Muscle layer of colon (tissue), 2 donors: ENCODE data around the gene PTPN14.
"Not testable (repeated sequence)": the region's sequence is repeated elsewhere in the genome, so short reads cannot be mapped to it uniquely, and the experiment has no call there.

Experiments used
- H3K27ac ChIP-seq: one replicate; pipeline ENCODE4 v1.7.0; 2013; ENCODE audit warnings: low read depth, mild to moderate bottlenecking, low read length, moderate library complexity
- H3K27me3 ChIP-seq, 2 donors: one replicate each; pipeline ENCODE4 v1.7.0; 2013; ENCODE audit warnings: low read length in 2 of 2, mild to moderate bottlenecking in 2 of 2; ENCODE audit not compliant: insufficient read depth in 2 of 2, control insufficient read depth in 1 of 2
- H3K36me3 ChIP-seq: one replicate; pipeline ENCODE4 v1.7.0; 2013; ENCODE audit warnings: mild to moderate bottlenecking, low read length; ENCODE audit not compliant: insufficient read depth
- H3K4me1 ChIP-seq: one replicate; pipeline ENCODE4 v1.7.0; 2013; ENCODE audit warnings: mild to moderate bottlenecking, low read length; ENCODE audit not compliant: insufficient read depth
- H3K4me3 ChIP-seq, 2 donors: one replicate each; pipeline ENCODE4 v1.7.0; 2013; ENCODE audit warnings: low read length in 2 of 2, low read depth in 1 of 2, mild to moderate bottlenecking in 1 of 2, moderate library complexity in 1 of 2
- H3K9ac ChIP-seq: one replicate; pipeline ENCODE4 v1.7.0; 2013; ENCODE audit warnings: low read length
- H3K9me3 ChIP-seq: one replicate; pipeline ENCODE4 v1.7.0; 2013; ENCODE audit warnings: mild to moderate bottlenecking, low read length
- donor health status: abdominal sarcoma.
- donor health status: Adenocarcinoma of cecum.

PTPN14 gene

DNA sequence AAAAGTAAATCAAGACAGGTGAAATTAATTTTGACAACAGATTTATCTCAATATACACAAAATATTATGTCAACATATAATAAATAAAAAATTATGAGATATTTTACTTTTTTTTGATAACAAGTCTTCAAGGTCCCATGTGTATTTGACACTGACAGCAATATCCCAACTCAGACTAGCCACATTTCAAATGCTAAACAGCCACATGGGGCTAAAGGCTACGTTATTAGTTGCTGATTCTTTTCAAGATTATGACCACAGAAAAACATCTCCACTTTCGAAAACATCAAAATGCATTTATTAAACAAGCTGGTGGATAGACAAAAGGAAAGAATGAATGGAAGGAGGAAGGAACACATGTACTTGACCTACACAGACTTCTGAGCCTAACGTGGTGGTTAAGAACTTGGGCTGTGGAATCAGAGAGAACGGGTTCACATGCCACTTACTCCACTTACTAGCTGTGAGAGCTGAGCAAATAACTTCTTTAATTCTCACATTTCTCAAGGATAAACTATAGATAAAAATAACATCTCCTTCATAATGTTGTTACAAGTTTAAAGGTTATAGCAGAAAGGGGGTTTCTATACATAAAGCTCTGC is 13.4 kb downstream of the PTPN14 start:
- Histone ChIP-seq H3K4me1 (peaks cover 47% of the 10 kb centered on the region), H3K9me3 (no peaks in the 10 kb centered on the region), H3K4me3 (no peak overlapping the region), H3K36me3 (no peaks in the 10 kb centered on the region), H3K27ac (no peak overlapping the region), H3K27me3 (no peaks in the 10 kb centered on the region), H3K9ac (no peak overlapping the region)

DNA sequence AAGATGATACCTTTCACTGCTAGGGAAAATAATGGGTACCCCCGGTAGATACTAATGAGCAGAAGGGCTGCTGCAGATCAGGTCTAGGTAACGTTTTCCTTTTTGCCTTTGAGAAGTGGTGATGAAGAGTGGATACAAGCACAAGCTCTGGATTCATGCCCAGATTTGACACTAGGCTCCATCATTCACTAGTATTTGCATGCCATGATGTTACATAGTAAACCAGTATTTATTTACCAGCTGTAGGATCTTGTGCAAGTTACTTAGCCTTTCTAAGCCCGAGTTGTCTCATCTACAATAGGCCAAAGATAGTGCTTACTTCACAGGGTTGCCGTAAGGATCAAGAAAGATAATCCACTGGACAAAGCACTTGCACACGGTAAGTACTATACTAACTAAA is 14.2 kb downstream of the PTPN14 start:
- H3K27me3 ChIP-seq = no peaks in the 10 kb centered on the region
- H3K9ac ChIP-seq = no peak overlapping the region
- no peaks in the 10 kb centered on the region for H3K36me3 ChIP-seq
- H3K4me3 ChIP-seq = peak overlapping the region in 1 of 2 donors; percentile 5
- H3K9me3 ChIP-seq = no peaks in the 10 kb centered on the region
- H3K27ac ChIP-seq = no peak overlapping the region
- peaks cover 40% of the 10 kb centered on the region for H3K4me1 ChIP-seq

- H3K9ac ChIP-seq = no peak overlapping the region
- H3K4me3 ChIP-seq = no peak overlapping the region
- H3K27ac ChIP-seq = no peak overlapping the region
Measured at GRCh38 chr1:214532070-214532469, 19.3 kb downstream of the PTPN14 start.

GRCh38 chr1:214525535-214526019 is 25.8 kb downstream of the PTPN14 start:
- no peaks in the 10 kb centered on the region for H3K9me3 ChIP-seq
- H3K27ac ChIP-seq = no peak overlapping the region
- no peaks in the 10 kb centered on the region for H3K36me3 ChIP-seq
- no peak overlapping the region for H3K9ac ChIP-seq
- H3K4me1 ChIP-seq = peaks cover 13% of the 10 kb centered on the region
- no peak overlapping the region for H3K4me3 ChIP-seq
- H3K27me3 ChIP-seq = no peaks in the 10 kb centered on the region

More at GRCh38 chr1:214532070-214532469, 19.3 kb downstream of the PTPN14 start:
- peaks cover 15% of the 10 kb centered on the region for H3K4me1 ChIP-seq
- H3K27me3 ChIP-seq = no peaks in the 10 kb centered on the region
- no peaks in the 10 kb centered on the region for H3K9me3 ChIP-seq
- H3K36me3 ChIP-seq = no peaks in the 10 kb centered on the region

DNA sequence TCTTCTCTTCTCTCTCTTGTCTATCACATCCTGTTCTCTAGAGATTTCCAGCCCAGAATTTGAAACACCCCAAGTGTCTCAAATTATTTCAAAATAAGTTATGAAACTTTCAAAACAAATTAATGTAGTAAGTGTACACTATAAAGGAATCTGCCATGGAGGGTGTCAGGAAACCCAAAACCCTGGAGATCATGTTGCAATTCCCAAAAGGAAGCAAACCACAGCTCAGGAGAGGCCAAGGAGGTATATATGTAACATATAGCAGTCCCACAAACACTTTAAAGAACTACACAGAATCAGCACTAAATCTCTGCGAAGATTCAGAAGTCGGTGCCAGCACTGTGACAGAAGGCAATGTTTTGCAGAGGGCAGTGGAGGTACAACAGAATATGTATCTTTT is 26.6 kb downstream of the PTPN14 start:
- Histone ChIP-seq H3K27ac (no peak overlapping the region), H3K9ac (no peak overlapping the region), H3K27me3 (no peaks in the 10 kb centered on the region), H3K9me3 (no peaks in the 10 kb centered on the region), H3K4me3 (no peak overlapping the region), H3K4me1 (peaks cover 13% of the 10 kb centered on the region), H3K36me3 (no peaks in the 10 kb centered on the region)

DNA sequence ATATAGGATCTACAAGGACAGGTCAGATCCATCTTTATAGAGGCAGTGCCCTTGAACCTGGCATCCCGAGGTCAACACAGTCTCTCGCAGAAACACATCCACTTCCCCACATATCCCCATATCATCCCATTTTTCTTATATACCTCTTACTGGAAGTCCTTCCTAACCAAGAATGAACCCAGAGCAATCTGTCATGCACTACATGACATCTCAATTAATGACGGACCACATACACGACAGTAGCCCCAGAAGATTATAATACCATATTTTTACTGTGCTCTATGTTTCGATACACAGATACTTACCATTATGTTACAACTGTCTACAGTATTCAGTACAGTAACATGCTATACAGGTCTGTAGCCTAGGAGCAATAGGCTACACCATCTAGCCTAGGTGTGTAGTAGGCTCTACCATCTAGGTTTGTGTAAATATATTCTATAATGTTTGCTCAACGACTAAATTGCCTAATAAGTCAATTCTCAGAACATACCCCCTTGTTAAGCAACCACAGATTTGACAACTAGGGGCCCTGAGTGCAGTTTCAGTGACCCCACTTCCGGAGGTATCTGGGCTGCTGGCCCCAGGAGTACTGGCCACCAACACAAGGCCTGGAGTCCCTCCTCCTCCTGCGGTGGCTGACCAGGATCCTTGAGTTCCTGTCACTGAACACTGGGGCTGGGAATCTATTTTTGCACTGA is 28.1 kb downstream of the PTPN14 start:
- H3K4me3 ChIP-seq = no peak overlapping the region
- H3K36me3 ChIP-seq = no peaks in the 10 kb centered on the region
- H3K4me1 ChIP-seq = peaks cover 13% of the 10 kb centered on the region
- H3K27ac ChIP-seq = no peak overlapping the region
- H3K9ac ChIP-seq = no peak overlapping the region
- no peaks in the 10 kb centered on the region for H3K27me3 ChIP-seq
- no peaks in the 10 kb centered on the region for H3K9me3 ChIP-seq

- H3K36me3 ChIP-seq, H3K9me3 ChIP-seq, H3K27me3 ChIP-seq, H3K9ac ChIP-seq, H3K4me3 ChIP-seq, H3K27ac ChIP-seq: not testable (repeated sequence)
- H3K4me1 ChIP-seq = peaks cover 13% of the 10 kb centered on the region
Measured at GRCh38 chr1:214521458-214521857, 29.9 kb downstream of the PTPN14 start.

GRCh38 chr1:214520544-214521165 is 30.7 kb downstream of the PTPN14 start:
- Histone ChIP-seq H3K9ac (no peak overlapping the region), H3K4me1 (peaks cover 19% of the 10 kb centered on the region), H3K4me3 (no peak overlapping the region), H3K27me3 (no peaks in the 10 kb centered on the region), H3K36me3 (no peaks in the 10 kb centered on the region), H3K9me3 (no peaks in the 10 kb centered on the region), H3K27ac (no peak overlapping the region)

- no peaks in the 10 kb centered on the region for H3K9me3 ChIP-seq
- peaks cover 19% of the 10 kb centered on the region for H3K4me1 ChIP-seq
- H3K9ac ChIP-seq = no peak overlapping the region
- H3K36me3 ChIP-seq = no peaks in the 10 kb centered on the region
- H3K4me3 ChIP-seq = no peak overlapping the region
- H3K27ac ChIP-seq = no peak overlapping the region
- no peaks in the 10 kb centered on the region for H3K27me3 ChIP-seq
Measured at GRCh38 chr1:214518361-214518760, 33.0 kb downstream of the PTPN14 start.

DNA sequence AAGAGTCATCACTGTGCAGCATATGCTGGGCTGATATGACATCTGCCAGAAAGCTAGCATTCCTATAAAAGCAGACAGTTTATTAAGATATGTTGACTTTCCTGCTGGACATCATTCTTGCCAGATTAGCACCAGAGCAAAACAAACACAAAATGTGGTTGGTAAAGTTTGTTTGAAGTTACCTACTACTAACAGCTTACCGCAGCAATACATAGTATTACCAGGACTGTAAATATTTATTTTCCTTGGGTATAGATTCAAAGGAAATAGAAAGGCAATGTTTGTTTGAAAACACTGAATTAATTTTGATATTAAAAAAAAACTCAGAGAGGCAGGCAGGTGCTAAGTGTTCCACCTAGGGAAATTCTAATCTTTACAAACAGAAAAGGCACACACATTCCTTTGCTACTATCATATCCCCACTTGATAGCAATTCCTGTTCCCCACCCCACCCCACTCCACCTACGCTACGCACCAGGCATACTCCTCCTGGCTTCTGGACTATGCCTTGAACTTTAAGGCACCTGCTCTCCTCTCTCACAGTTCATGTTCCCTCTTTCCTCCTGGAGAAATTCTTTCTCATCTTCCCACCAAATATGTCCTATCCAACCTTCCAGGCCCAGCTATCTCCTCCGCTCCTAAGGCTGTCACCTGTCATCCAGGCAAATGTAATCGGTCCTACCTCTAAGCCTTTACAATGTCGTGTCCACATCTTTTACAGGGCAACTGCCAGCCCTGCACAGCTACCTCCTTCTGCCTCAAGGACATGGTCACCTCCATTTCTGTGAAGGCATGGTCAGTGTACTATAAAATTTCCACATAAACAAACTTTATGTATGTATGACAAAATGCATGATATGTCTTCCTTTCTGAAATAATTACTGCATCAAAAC is 34.7 kb downstream of the PTPN14 start:
- Histone ChIP-seq H3K27me3 (no peaks in the 10 kb centered on the region), H3K9ac (no peak overlapping the region), H3K4me1 (peaks cover 19% of the 10 kb centered on the region), H3K9me3 (no peaks in the 10 kb centered on the region), H3K4me3 (no peak overlapping the region), H3K36me3 (no peaks in the 10 kb centered on the region), H3K27ac (no peak overlapping the region)
